Measurements from ENCODE around the gene ODAM. TPM values are rescaled to one million over a fixed set of nuclear protein-coding genes. Genes with fewer than 3 reads are reported as not detected.

Gene ODAM
- polyA plus RNA-seq, 1 experiment = not detected

- DNase-seq (ENCODE audit: low read depth) = no peak
- H3K4me3 ChIP-seq (ENCODE audit: low read depth, low read length) = no peak overlapping the region
- TF ChIP-seq, protein P1, sequence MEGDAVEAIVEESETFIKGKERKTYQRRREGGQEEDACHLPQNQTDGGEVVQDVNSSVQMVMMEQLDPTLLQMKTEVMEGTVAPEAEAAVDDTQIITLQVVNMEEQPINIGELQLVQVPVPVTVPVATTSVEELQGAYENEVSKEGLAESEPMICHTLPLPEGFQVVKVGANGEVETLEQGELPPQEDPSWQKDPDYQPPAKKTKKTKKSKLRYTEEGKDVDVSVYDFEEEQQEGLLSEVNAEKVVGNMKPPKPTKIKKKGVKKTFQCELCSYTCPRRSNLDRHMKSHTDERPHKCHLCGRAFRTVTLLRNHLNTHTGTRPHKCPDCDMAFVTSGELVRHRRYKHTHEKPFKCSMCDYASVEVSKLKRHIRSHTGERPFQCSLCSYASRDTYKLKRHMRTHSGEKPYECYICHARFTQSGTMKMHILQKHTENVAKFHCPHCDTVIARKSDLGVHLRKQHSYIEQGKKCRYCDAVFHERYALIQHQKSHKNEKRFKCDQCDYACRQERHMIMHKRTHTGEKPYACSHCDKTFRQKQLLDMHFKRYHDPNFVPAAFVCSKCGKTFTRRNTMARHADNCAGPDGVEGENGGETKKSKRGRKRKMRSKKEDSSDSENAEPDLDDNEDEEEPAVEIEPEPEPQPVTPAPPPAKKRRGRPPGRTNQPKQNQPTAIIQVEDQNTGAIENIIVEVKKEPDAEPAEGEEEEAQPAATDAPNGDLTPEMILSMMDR (IDR thresholded peaks at IDR 0.05; ENCODE audit: insufficient read depth, low read depth, low read length) = no peak
- no peaks in the 10 kb centered on the region for H3K36me3 ChIP-seq (ENCODE audit: control insufficient read depth, insufficient read depth, low read length)
- H3K27me3 ChIP-seq (ENCODE audit: control insufficient read depth, insufficient read depth, low read length) = no peaks in the 10 kb centered on the region
- ChIA-PET POLR2A (no interaction called here), CTCF (no interaction called here)
These were observed 18.4 kb upstream of the ODAM start for GRCh38 chr4:70177090-70177489.

DNA sequence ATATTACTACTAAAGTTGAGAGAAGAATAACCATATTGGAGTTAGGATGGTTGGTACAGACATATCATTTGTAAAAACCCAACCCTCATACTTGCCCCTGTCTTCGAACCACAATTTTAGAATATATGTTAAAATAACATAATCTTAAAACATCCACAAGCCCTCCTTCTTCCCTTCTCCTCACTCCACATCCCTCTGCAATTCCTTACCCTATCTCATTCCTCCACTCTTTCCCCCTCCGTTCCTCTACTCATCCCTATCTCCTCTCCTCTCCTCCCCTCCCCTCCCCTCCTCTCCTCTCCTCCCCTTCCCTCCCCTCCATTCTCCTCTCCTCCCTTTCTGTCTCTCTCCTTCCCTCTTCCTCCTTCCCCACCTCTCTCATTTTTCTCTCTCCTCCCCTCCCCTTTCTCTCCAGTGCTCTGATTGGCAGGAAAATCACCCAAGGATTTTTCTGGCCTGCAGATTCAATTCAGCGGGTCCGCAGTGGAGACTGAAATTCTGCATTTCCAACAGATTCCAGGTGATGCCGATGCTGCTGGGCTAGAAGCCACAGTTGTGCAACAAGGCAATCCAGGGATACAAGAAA, 17.4 kb upstream of the ODAM start:
- H3K27me3 ChIP-seq (ENCODE audit: control insufficient read depth, insufficient read depth, low read length) = no peaks in the 10 kb centered on the region
- POLR2A ChIA-PET = no interaction called here
- DNase-seq (ENCODE audit: low read depth) = no peak
- H3K36me3 ChIP-seq (ENCODE audit: control insufficient read depth, insufficient read depth, low read length) = no peaks in the 10 kb centered on the region
- no peak overlapping the region for H3K4me3 ChIP-seq (ENCODE audit: low read depth, low read length)
- TF ChIP-seq, protein P1 (IDR thresholded peaks at IDR 0.05; ENCODE audit: insufficient read depth, low read depth, low read length) = no peak
- CTCF ChIA-PET = no interaction called here

DNA sequence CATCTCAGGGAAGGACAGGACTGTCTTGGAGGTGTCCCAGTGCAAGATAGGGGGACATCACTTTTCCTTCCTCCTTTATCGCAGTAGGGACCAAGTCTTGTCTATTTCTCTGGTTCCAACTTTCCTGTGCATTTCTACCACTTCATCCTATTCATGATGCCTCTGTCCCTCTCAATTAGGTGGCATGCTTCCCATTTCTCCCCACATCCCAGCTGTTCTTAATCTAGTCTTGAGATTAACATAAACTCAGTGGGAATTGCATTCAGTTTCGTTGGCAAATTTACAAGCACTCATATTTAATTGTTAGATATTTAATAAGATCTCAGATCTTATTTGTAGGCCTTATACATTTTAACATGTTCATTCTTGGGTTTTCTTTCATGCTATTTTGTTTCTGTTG, 15.7 kb upstream of the ODAM start:
- Histone ChIP-seq H3K36me3 (ENCODE audit: control insufficient read depth, insufficient read depth, low read length) (no peaks in the 10 kb centered on the region), H3K27me3 (ENCODE audit: control insufficient read depth, insufficient read depth, low read length) (no peaks in the 10 kb centered on the region), H3K4me3 (ENCODE audit: low read depth, low read length) (no peak overlapping the region)
- no peak for DNase-seq (ENCODE audit: low read depth)
- TF ChIP-seq, protein P1 (IDR thresholded peaks at IDR 0.05; ENCODE audit: insufficient read depth, low read depth, low read length) = no peak
- ChIA-PET CTCF (no interaction called here), POLR2A (no interaction called here)

- Histone ChIP-seq H3K36me3 (ENCODE audit: control insufficient read depth, insufficient read depth, low read length) (no peaks in the 10 kb centered on the region), H3K4me3 (ENCODE audit: low read depth, low read length) (no peak overlapping the region), H3K27me3 (ENCODE audit: control insufficient read depth, insufficient read depth, low read length) (no peaks in the 10 kb centered on the region)
- CTCF ChIA-PET = interaction anchor here (2.2 kb wide), 1 partner anchor 12 kb away, joined by 6 read pairs; no protein-coding TSS in a partner anchor
- POLR2A ChIA-PET = no interaction called here
- TF ChIP-seq, protein P1 (IDR thresholded peaks at IDR 0.05; ENCODE audit: insufficient read depth, low read depth, low read length) = no peak
- no peak for DNase-seq (ENCODE audit: low read depth)
These were observed 13.7 kb upstream of the ODAM start for GRCh38 chr4:70181864-70182263.

DNA sequence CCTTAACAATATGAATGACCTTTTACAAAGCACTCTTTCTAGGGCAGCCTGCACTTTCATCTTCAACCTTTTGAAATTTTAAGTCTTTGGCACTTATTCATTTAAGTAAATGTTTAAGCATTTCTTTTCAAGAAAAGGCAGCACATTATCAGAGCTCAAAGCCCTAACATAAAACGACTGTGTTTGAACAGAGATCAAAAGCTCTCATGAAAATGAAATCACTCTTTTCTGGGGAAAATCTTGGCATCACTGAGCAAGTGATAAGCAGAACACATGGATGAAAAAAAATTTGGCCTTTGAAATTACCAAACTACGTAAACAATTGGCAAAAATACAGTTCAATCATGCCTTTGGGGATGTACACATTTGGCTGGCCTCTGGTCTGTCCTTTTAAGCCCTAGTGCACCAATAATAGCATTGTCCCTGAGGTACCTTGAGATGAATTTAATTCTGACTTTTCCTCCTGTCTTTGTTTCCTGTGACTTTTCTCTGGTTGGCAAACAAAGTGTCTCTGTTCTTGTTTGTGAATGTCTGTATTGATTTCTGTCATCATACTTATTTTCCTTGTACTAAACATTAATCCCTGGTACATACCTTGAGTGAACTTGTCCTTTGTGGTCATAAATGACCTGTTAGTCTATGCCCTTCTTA, 12.9 kb upstream of the ODAM start:
- POLR2A ChIA-PET = no interaction called here

More for the DNA sequence above, 12.9 kb upstream of the ODAM start:
- Histone ChIP-seq H3K4me3 (ENCODE audit: low read depth, low read length) (no peak overlapping the region), H3K27me3 (ENCODE audit: control insufficient read depth, insufficient read depth, low read length) (no peaks in the 10 kb centered on the region), H3K36me3 (ENCODE audit: control insufficient read depth, insufficient read depth, low read length) (no peaks in the 10 kb centered on the region)
- CTCF ChIA-PET = interaction anchor here (2.2 kb wide), 1 partner anchor 12 kb away, joined by 6 read pairs; no protein-coding TSS in a partner anchor
- no peak for DNase-seq (ENCODE audit: low read depth)
- TF ChIP-seq, protein P1 (IDR thresholded peaks at IDR 0.05; ENCODE audit: insufficient read depth, low read depth, low read length) = no peak
